HEK293 (cell line): ENCODE data around the gene INF2.

Source experiments
- CTCF ChIA-PET: fragments of 350-600 bp; formaldehyde crosslinking; extraction: SDS; loops from one replicate; lab custom pipeline; 2021; ENCODE audit warnings: antibody characterized with exemption; lab: Yijun Ruan, JAX
- POLR2A ChIA-PET: fragments of 300-600 bp; formaldehyde crosslinking; extraction: SDS; loops from one replicate; lab custom pipeline; 2020; ENCODE audit warnings: antibody characterized with exemption, inconsistent platforms; lab: Yijun Ruan, JAX
- H3K27ac ChIP-seq: fragments of 200-500 bp; sonication (Bioruptor generic); 2 replicates; pipeline ENCODE4 v1.5.1; 2014; ENCODE audit warnings: low read depth, low read length, control low read depth, inconsistent platforms; ENCODE audit errors: extremely low read depth
- H3K36me3 ChIP-seq, 2 experiments: fragments of 200-500 bp in 1 of 2; sonication (Bioruptor generic) in 1 of 2; 1 replicate in 1 of 2; 2 replicates in 1 of 2; pipeline ENCODE4 v1.5.1; 2014 to 2017; ENCODE audit warnings: inconsistent platforms in 2 of 2, low read length in 2 of 2; ENCODE audit not compliant: control insufficient read depth in 2 of 2, insufficient read depth in 1 of 2
- H3K4me1 ChIP-seq: fragments of 200-500 bp; sonication (Bioruptor generic); 2 replicates; pipeline ENCODE4 v1.5.1; 2014; ENCODE audit warnings: mild to moderate bottlenecking, low read length, inconsistent platforms; ENCODE audit not compliant: control insufficient read depth, insufficient read depth
- H3K4me3 ChIP-seq: 2 replicates; pipeline ENCODE4 v1.5.1; 2011; ENCODE audit warnings: low read depth, mild to moderate bottlenecking, control low read depth, low read length, moderate library complexity
- H3K9me3 ChIP-seq: fragments of 200-500 bp; sonication (Bioruptor generic); 2 replicates; pipeline ENCODE4 v1.5.1; 2014; ENCODE audit warnings: low read depth, low read length, inconsistent platforms; ENCODE audit not compliant: control insufficient read depth, insufficient read depth
- CTCF ChIP-seq: fragments of 450-650 bp; formaldehyde crosslinking; IDR thresholded peaks from 2 replicates; pipeline ENCODE4 v1.5.1; 2016; ENCODE audit warnings: missing biosample characterization, missing genetic modification characterization
- ELK4 ChIP-seq: IDR thresholded peaks from 2 replicates; pipeline ENCODE4 v1.6.1; 2011; ENCODE audit warnings: mild to moderate bottlenecking, low read depth, low read length, borderline replicate concordance
- GLI4 ChIP-seq: fragments of 450-650 bp; formaldehyde crosslinking; IDR thresholded peaks from 2 replicates; pipeline ENCODE4 v1.5.1; 2016; ENCODE audit warnings: missing biosample characterization, missing genetic modification characterization
- GLIS1 ChIP-seq: fragments of 450-650 bp; formaldehyde crosslinking; IDR thresholded peaks from 2 replicates; pipeline ENCODE4 v1.5.1; 2016; ENCODE audit warnings: missing biosample characterization, missing genetic modification characterization
- KLF16 ChIP-seq: fragments of 450-650 bp; formaldehyde crosslinking; IDR thresholded peaks from 2 replicates; pipeline ENCODE4 v1.5.1; 2017; ENCODE audit warnings: missing biosample characterization, missing genetic modification characterization
- MZF1 ChIP-seq: fragments of 450-650 bp; formaldehyde crosslinking; IDR thresholded peaks from 2 replicates; pipeline ENCODE4 v1.5.1; 2017; ENCODE audit warnings: missing biosample characterization, missing genetic modification characterization, borderline replicate concordance
- PRDM10 ChIP-seq: fragments of 450-650 bp; formaldehyde crosslinking; IDR thresholded peaks from 2 replicates; pipeline ENCODE4 v1.5.1; 2016; ENCODE audit warnings: missing biosample characterization, missing genetic modification characterization
- RBAK ChIP-seq: fragments of 450-650 bp; formaldehyde crosslinking; IDR thresholded peaks from 2 replicates; pipeline ENCODE4 v1.5.1; 2016; ENCODE audit warnings: missing biosample characterization, missing genetic modification characterization
- SP7 ChIP-seq: fragments of 450-650 bp; formaldehyde crosslinking; IDR thresholded peaks from 2 replicates; pipeline ENCODE4 v1.5.1; 2016; ENCODE audit warnings: missing biosample characterization, missing genetic modification characterization
- ZBTB11 ChIP-seq: fragments of 450-650 bp; formaldehyde crosslinking; conservative IDR thresholded peaks from 2 replicates; pipeline ENCODE4 v1.5.1; 2016; ENCODE audit warnings: low read depth, missing biosample characterization, missing genetic modification characterization
- ZFHX2 ChIP-seq: fragments of 450-650 bp; formaldehyde crosslinking; conservative IDR thresholded peaks from 2 replicates; pipeline ENCODE4 v1.5.1; 2016; ENCODE audit warnings: missing biosample characterization, missing genetic modification characterization
- ZNF146 ChIP-seq: fragments of 450-650 bp; formaldehyde crosslinking; IDR thresholded peaks from 2 replicates; pipeline ENCODE4 v1.5.1; 2016; ENCODE audit warnings: missing biosample characterization, missing genetic modification characterization
- ZNF24 ChIP-seq: fragments of 450-650 bp; formaldehyde crosslinking; IDR thresholded peaks from 2 replicates; pipeline ENCODE4 v1.5.1; 2016; ENCODE audit warnings: missing biosample characterization, missing genetic modification characterization
- ZNF26 ChIP-seq: fragments of 450-650 bp; formaldehyde crosslinking; IDR thresholded peaks from 2 replicates; pipeline ENCODE4 v1.5.1; 2016; ENCODE audit warnings: missing biosample characterization, missing genetic modification characterization
- ZNF366 ChIP-seq: fragments of 450-650 bp; formaldehyde crosslinking; conservative IDR thresholded peaks from 2 replicates; pipeline ENCODE4 v1.5.1; 2016; ENCODE audit warnings: missing biosample characterization, missing genetic modification characterization
- ZNF416 ChIP-seq: fragments of 450-650 bp; formaldehyde crosslinking; IDR thresholded peaks from 2 replicates; pipeline ENCODE4 v1.5.1; 2016; ENCODE audit warnings: missing biosample characterization, missing genetic modification characterization
- ZNF426 ChIP-seq: fragments of 450-650 bp; formaldehyde crosslinking; IDR thresholded peaks from 2 replicates; pipeline ENCODE4 v1.5.1; 2017; ENCODE audit warnings: missing biosample characterization, missing genetic modification characterization, mild to moderate bottlenecking, inconsistent platforms, moderate library complexity
- ZNF501 ChIP-seq: fragments of 450-650 bp; formaldehyde crosslinking; IDR thresholded peaks from 2 replicates; pipeline ENCODE4 v1.5.1; 2016; ENCODE audit warnings: missing biosample characterization, missing genetic modification characterization
- ZNF623 ChIP-seq: fragments of 450-650 bp; formaldehyde crosslinking; IDR thresholded peaks from 2 replicates; pipeline ENCODE4 v1.5.1; 2016; ENCODE audit warnings: missing biosample characterization, missing genetic modification characterization
- ZNF654 ChIP-seq: fragments of 450-650 bp; formaldehyde crosslinking; IDR thresholded peaks from 2 replicates; pipeline ENCODE4 v1.5.1; 2016; ENCODE audit warnings: low read depth, missing biosample characterization, missing genetic modification characterization
- ZNF677 ChIP-seq: fragments of 450-650 bp; IDR thresholded peaks from 2 replicates; pipeline ENCODE4 v1.5.0; 2018; ENCODE audit warnings: missing biosample characterization, mild to moderate bottlenecking, missing genetic modification characterization, moderate library complexity
- ZNF777 ChIP-seq: fragments of 450-650 bp; formaldehyde crosslinking; IDR thresholded peaks from 2 replicates; pipeline ENCODE4 v1.5.1; 2017; ENCODE audit warnings: missing biosample characterization, missing genetic modification characterization, borderline replicate concordance
- ZNF785 ChIP-seq: fragments of 450-650 bp; formaldehyde crosslinking; IDR thresholded peaks from 2 replicates; pipeline ENCODE4 v1.5.1; 2016; ENCODE audit warnings: missing biosample characterization, missing genetic modification characterization

Gene INF2

GRCh38 chr14:104647467-104648043 lies 41.9 kb upstream of the INF2 start (continued):
- TF ChIP-seq ZNF26 (tag by site-specific recombination), result no peak
- no peak for TF ChIP-seq GLI4 (tag by site-specific recombination)
- no peak for TF ChIP-seq ZNF426 (tag by site-specific recombination)
- no peak for TF ChIP-seq RBAK
- no peak for TF ChIP-seq ZNF677 (tag by site-specific recombination)
- no peak for TF ChIP-seq ZNF777 (tag by site-specific recombination)
- TF ChIP-seq ZNF146 (tag by site-specific recombination), result no peak
- no peak for TF ChIP-seq ZNF24
- TF ChIP-seq ZNF785 (tag by site-specific recombination), result no peak
- no peak for TF ChIP-seq ELK4

- Histone ChIP-seq H3K27ac (no peak overlapping the region), H3K9me3 (no peaks in the 10 kb centered on the region), H3K4me1 (no peaks in the 10 kb centered on the region; the same call in 1 of the 2 replicates), H3K4me3 (peak overlapping the region; percentile 36), H3K36me3 (no peaks in the 10 kb centered on the region)
- ChIA-PET CTCF (interaction anchor here (0.9 to 1.5 kb wide), 2 partner anchors 28 to 74 kb away, joined by 3 read pairs; no protein-coding TSS in a partner anchor), POLR2A (no interaction called here)
- 0 out of 2 replicates have a peak, but pooled peaks have one; percentile 32 for TF ChIP-seq ZNF501 (tag by site-specific recombination)
- no peak for TF ChIP-seq MZF1 (tag by site-specific recombination)
- TF ChIP-seq CTCF, result peak; percentile 96
- peak; percentile 62; the same call in 1 of the 2 replicates for TF ChIP-seq ZNF366 (tag by site-specific recombination)
- TF ChIP-seq ZBTB11 (tag by site-specific recombination), result peak; percentile 25; the same call in 1 of the 2 replicates
- no peak for TF ChIP-seq ZNF623 (tag by site-specific recombination)
- 0 out of 2 replicates have a peak, but pooled peaks have one; percentile 28 for TF ChIP-seq KLF16 (tag by site-specific recombination)
- TF ChIP-seq ZFHX2 (tag by site-specific recombination), result peak; percentile 68
- TF ChIP-seq SP7 (tag by site-specific recombination), result peak; percentile 14; the same call in 1 of the 2 replicates
- peak; percentile 63 for TF ChIP-seq GLIS1
- TF ChIP-seq ZNF654 (tag by site-specific recombination), result peak; percentile 48
- no peak for TF ChIP-seq ZNF416 (tag by site-specific recombination)
- peak; percentile 93 for TF ChIP-seq PRDM10
Observed at GRCh38 chr14:104650057-104650980, 39.1 kb upstream of the INF2 start.
